ENCODE results near the gene MYLK4.

Gene MYLK4

DNA sequence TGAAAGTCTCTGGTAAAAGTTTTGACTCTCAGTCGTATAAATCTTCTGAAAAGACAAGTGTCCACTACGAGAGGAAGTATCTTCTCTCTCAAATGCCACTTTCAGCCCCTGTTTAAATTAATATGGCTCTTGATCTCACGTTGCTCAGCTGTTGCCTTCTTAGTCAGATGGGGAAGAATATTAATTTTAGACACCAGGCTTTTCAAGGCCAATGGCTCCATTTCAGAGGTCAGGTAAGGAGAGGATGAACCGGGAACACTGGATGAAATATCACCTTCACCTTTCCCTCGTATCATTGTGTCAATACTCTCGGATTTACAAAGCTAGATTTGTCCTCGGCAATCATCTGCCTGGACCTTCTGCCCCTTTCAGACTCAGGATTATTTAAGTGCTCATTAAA, at the start of gene MYLK4:
Gene MYLK4, minus strand, starts transcription at position 91 of the 400 bp plus-strand sequence. CDS start 1,628 bp downstream, outside the sequence.
- DNase-seq = no peak

DNA sequence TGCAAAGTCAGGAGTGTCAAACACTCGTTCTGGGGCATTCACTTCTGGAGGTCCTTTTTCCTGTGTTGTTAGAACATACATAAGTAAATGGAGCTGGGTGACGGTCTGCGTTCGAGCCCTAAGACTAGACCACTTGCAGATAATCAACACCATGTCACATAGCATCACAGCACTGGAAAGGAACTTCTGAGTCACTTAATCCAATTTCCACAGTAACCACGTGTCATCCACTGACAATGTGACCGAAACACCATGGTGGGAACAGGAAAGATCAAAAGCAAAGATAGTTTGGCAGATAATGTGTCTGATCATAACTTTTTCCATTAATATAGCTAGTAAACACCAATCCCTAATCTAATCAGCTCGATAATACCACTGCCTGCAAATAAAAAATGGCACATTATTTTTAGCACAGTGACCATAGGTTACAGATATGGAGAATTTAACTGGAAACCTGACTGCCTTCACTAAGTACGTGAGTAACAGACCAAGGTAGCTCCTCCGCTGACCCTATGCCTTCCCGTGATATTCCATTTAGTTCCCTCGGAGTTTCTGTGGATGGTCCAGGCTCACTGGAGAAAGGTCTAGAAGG, 49.3 kb upstream of the MYLK4 start:
- no peak for DNase-seq

DNA sequence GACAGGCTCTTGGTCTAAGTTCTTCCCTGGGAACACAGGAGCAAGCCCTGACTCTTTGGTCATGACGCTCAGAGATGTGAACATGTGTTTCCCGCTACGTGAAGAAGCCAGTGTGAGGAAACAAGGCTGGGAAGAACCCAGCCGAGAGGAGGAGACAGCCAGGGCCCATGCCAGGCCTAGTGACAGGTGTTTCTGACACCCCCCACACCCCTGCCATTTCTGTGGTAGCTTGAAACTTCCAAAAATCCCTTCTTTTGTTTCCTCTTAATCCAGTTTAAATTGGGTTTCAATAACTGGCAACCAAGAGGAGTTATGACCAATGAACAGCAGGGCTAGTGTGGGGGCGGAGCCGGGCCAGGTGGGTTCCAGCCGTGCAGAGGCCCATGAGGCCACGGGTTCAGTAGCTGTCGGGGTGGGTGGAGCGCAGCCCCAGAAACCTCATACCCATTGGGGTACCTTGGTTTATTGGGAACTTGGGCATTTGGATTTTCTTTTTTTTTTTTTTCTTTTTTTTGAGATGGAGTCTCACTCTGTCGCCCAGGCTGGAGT, 47.9 kb upstream of the MYLK4 start:
- no peak for DNase-seq

DNA sequence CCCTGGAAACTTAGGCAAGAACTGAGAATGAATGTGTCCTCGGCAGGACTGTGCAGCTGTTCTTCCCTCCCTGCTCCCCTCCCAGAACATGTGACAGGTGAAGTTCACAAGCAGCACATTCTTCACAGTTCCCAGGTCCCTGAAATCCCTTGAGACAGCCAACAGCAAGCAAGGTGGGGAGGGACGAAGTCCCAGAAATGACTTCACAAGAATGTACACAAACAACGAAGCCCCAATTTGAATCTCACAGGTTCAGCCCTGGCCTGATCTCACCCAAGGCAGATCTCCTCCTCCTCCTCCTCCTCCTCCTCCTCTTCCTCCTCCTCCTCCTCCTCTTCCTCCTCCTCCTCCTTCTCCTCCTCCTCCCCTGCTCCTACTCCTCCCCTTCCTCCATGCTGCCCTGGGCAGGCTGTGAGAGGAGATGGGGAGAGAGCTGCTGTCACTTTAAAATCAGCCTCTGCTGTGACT, 46.9 kb upstream of the MYLK4 start:
- no peak for DNase-seq

DNA sequence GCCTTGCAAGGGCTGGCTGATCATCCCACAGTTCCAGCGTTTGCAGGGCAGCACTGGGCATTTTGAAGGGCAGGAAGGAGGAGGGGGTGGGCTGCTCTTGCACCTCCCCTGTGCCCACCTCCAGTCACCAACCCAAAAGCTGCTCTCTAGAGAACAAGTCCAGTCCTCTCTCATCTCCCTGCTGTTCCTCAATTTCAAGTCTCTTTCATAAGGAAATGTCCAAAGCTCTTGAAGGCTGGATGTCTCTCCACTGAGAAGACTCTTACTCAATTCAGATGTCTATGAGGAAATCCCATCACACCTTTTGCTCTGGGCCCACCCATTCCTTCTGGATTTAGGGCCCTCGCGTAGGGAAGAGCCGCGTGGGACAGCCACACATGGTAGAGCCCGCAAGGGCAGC, 46.1 kb upstream of the MYLK4 start:
- DNase-seq = no peak

DNA sequence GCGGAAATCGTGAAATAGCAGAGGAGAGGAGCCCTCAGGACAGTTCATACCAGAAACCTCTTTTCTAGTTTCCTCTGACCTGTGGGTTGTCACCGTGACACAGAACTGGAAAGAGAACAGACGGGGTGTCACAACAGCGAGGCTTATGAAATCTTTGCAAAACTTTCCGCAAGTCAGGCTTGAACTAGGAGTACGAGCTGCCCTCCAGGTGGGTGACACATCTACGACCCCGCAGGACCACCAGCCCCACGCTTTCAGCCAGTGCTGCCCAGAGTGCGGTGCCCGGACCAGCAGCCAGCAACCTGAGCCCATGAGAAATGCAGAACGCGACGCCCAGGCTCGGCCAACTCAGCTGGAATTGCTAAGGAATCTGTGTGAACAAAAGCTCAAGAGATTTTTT, 45.2 kb upstream of the MYLK4 start:
- DNase-seq = no peak

DNA sequence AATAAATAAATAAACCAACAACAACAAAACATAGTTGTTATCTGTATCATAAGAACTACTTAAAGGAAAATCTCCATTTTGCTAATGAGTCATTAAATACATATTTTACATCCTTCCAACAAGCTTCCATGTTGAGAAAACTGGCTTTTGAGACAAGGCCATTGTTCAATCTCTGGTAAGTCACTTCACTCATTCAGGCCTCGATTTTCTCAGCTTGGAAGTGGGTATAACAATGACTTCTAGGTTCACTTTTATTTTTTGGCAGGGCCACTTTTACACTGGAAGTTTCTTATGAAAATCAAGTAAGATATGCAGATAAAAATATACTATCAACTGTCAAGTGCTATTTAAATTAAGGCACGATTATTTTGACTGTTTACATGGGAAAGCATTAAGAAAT, 44.4 kb upstream of the MYLK4 start:
- DNase-seq = no peak

DNA sequence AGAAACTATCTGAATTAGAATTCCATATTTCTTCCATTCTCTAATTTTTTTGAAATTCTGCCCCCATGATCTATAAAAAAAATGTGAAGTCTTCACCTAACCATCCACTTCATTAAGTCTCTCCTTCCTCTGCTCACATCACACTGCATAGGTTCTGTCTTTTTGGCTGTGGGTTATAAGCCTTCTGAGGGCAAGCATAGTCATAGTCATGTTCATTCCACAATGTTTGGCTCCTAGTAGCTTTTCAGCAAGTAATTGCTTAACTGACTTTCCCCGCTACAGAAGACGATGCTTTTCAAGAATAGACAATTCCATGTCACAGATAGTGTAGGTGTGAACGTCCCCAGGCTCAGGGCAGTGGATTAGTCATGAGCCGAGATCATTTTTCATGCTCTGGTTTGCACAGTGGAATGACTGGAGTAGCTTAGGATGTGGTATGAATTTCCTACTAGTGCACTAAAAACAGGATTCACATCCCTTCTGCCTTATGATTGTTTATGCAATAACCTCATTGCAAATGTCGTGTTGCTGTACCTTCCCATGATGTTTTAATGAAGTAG, 43.5 kb upstream of the MYLK4 start:
- DNase-seq = no peak

DNA sequence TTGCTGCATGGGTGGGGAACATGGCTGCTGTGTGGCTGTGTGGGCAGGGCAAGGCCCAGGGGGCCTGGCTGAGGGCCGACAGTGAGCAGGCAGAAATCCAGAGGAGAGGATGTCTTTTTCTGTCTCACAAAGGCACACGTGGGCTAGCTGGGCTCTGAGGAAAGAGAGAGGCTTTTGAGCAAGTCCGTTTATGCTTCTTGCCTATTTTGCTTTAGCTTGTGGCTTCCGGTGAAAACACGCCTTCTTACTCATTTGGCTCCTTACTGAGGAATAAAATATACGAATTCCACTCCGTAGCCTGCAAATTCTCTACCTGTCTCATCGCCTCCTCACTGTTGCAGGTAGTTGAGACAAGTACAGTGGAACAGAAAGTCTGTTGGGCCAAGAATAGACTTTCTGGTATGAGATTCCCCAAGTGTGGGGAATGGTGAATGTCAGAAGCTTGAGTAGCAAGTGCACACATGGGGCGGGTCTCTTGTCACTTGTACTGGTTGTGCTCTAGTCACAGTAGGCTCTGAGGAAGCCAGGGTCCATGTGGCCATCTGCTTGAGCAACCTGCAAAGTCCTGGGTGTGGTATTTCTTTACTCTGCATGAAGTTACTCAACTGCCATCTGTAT, 42.9 kb upstream of the MYLK4 start:
- no peak for DNase-seq

DNA sequence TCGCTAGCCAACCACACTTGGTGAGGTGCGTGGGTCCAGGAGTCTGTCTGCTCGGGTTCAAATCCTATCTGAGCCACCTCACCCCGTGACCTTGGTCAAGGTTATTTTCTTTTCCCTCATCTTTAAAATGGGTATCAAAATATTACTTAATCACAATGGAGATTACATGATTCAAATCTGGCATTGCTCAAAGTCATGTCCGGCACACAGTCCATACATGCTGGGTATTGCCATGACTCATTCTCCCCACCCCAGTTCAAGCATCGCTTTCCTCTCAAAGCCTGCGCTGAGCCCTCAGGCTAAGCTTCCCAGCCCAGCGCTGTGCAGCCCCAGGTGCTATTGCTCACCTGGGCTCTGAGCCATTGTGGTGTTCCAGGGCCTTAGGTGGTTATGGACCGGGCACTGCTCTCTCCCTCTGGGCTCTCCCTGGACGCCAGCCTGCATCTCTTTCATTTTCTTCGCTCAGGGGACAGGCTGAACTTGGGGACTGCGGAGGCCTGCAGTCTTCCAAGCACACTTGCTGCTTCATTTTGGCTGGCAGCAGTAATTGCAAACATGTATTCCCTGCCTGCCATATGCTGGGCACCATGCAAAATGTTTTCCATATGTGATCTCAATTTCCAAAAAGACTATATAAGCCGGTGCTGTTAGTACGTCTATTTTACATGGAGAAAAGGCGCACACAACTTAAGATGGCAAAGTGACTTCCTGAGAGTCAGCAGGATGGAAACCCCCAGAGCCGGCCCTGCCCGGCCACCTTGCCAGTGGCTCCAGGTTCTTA, 41.8 kb upstream of the MYLK4 start:
- peak; percentile 22 for DNase-seq

DNA sequence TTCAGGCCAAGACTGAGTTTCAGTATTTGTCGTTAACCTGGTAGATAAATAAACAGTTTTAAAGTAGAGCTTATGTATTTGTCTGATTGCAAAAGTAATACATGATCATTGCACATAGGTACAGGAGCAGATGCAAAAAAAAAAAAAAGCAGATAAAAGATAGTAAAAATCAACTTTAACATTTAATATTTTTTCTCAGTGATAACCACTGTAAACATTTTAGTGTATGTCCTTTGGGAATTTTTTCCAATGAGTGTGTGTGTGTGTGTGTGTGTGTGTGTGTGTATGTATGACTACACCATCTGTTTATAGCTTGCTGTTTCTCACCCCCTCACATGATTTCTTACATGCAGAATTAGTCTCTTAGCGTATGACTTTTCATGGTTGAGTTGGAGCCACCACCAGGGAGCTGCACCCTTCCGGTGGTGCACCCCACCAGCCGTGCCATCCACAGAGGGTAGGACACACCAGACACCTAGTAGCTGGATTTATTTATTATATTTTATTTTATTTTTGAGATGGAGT, 40.8 kb upstream of the MYLK4 start:
- DNase-seq = peak; percentile 40

DNA sequence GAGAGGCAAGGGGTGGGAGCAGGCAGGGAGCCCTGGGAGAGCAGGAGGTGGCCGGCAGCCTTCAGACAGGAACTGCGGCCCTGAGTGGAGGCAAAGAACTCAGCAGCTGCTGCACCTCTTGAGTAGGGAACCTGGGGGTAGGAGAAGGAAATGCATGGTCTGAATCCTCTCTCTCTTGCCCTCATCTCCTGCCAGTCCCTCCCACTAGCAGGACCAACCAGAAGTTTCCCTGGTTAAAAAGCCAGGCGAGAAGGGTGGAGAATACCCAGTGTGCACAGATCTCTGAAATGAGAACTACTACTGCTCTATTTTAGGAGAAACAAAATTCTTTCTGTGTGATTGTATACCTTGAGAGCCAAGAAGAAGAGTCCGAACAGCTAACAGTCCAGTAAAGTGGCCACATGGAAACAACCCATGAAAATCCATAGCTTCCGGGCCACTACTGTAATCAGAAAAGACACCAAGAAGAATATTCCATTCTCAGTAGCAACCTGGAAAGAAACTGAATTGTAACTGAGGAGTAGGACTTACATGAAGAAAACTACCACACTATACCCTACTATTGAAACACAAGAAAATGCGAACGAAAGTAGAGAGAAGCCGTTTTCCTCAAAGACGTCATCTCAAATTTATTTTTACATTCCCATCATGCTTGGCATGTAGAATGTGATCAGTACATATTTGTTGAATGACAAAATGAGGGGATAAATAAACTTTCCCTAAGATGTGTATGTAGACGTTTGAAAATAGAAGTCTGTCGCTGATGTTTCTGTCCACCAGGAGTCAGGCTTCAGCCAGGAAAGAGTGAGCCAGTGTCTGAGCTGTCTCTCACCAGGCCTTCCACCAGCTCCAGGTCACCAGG, 40.1 kb upstream of the MYLK4 start:
- peak; percentile 70 for DNase-seq

DNA sequence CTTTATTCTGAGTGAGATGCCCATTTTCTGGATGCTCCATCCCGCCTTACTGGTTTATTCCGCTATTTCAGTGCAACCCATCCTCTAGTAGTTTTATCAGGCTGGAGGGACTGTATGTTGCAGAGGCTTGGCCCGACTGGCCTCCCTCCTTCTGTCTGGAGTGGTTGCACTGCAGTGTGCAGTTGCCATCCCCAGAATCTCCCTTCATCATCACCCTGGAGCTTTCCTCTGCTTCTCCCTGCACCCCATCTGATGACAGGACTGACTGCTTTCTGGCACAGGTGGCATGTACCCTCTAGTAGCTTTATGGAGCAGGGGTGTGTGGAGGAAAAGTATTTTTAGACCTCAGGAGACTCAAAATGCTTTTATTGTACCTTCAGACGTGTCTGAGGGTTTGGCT, 35.5 kb upstream of the MYLK4 start:
- DNase-seq = no peak

DNA sequence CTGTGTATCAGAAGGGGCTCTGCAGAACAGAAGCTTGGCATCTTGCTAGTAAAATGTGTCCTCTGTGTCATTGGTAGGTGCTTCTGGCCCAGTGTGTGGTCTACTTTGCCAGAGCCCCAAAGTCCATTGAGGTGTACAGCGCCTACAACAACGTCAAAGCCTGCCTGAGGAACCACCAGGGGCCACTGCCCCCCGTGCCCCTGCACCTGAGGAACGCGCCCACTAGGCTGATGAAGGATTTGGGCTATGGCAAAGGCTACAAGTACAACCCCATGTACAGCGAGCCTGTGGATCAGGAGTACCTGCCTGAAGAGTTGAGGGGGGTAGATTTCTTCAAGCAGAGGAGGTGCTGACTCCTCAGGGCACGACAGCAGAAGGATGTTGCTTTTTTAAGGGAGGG, 34.2 kb upstream of the MYLK4 start:
- no peak for DNase-seq

DNA sequence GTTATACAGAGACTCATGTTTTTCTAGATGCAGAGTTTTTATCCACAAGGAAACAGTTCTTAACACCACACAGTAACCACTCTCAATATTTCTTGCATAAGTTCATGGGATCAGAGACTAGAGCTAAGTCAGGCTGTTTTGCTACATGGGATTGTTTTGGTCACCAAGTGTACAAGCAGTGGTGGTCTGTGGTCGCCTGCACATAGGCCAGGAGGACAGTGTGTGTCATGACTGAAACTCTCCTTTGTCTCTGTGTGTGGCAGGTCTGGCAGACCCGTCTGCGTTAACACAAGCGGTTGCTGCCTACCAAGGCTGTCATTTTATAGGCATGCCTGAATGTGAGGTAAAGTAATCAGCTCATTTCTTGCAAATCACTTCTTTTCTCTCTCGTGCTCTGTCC, 33.3 kb upstream of the MYLK4 start:
- DNase-seq = no peak

DNA sequence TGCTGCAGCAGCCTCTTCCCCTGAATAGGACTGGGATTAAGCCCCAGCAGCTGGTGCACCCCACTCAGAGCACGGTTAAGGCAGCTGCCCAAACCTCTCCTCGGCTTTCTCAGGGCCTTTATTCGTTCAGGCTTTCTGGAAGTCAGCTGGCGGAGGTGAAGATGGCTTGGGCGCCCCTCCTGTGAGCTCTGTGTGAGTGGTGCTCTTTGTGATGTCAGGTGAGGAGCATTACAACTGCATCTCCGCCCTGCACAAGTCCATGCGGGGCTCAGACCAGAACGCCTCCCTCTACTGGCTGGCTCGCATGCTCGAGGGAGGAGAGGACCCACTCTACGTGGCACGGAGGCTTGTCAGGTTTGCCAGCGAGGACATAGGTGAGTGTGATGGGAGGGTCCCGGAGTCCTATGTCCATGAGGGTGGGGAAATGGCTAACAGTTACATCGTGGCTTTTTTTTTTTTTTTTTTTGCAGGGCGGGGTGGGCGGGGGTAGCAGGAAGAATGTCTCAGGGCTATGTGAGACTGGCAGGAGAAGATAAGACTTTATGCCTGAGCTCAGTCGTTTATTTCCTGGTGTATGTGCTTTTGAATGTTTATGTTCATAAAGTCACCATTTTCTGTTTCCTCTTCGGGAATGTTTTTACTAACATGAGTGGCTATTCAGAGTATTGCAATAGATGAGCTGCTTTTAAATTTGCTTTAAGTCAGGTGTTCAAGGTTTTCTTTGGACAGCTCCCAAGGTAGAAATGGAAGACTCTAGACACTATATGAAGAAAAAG, 32.7 kb upstream of the MYLK4 start:
- peak; percentile 15 for DNase-seq

DNA sequence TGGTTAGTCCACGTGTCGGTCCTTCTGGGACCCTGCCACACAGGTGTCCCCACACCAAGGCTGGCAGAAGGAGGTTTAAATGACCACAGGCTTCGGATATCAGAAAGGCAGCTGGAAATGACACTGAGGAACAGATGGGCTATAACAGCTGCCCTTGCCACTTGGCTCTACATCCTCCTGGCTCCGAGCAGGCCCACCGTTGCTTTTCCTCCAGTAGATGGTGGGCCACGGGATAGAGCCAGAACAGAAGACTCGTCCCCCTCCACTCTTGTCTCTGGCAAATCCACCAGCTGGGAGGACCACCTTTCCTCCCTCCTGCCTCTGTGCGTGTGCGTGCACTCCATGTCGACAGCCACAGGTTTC, 32.1 kb upstream of the MYLK4 start:
- DNase-seq = peak; percentile 15

DNA sequence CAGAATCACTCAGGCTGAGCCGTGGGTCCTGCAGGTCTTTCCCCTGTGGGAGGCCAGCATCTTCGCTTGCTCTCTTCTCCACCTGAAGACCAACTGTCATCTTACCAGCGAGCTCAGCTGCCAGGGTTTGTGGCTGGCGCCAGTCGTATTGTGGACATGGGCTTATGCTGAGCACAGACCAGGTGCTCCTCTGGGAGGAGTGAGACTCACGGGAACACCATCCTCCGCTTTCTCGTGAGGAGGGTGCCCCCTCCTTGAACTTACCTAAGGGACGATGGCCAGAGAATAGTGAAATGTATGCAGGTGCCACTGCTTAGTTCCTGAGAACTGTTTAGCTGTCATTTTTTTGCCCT, 31.6 kb upstream of the MYLK4 start:
- no peak for DNase-seq

DNA sequence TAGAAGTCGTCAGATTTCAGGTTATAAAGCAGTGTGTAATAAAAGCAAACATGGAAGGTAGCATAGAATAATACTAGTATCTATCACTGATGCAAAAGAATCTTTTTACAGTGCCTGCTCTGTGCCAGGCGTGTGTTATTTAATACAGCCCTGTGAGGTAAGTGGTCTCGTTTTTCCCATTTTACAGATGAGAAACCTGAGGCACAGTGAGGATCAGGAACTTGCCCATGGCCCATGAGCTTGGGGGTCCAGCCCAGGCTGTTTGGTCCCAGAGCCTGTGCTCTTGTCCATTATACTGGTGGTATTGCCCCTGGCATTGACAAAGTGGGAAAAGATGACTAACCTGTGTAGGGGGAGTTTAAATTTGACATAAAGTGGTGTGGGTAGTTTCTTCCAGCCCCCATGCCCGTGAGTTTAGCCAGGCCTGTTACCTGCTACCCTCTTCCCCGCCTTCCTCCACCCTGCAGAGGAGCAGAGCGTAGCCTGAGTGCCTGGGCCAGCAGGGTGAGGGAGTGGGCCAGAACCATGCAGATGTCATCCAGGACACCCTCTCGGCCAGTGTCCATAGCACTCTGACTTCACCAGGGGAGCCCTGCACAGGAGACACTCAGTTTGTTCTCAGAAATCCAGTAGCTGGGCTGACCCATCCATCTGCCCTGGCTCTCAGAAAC, 31.1 kb upstream of the MYLK4 start:
- no peak for DNase-seq

DNA sequence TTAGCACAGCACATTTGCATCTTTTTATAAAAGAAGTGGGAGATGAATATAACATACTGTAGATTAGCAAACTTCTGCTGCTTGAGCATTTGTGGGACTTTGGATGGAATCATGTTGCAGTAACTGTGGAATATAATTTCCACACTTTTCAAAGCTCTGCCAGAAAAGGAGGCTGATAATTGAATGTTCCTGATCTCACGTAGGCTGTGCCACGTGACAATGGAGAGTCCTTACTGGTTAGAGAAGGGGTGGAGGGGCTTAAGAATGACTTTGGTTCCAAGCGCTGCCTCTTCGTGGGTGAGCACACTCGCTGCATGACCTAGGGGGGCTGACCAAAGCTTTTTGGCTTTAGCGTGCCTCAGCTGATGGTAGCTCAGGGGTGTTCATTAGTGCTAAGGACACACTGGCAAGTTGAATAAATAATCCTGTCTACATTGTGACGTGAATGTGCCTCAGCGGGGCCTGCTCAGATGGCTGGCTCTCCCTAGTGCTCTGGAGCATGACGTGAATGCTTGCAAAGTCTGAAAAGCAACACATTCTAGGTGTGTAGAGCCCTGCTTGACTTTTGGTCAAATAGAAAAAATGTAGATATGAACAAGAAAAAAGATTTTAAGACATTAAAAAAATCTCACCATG, 29.5 kb upstream of the MYLK4 start:
- no peak for DNase-seq

DNA sequence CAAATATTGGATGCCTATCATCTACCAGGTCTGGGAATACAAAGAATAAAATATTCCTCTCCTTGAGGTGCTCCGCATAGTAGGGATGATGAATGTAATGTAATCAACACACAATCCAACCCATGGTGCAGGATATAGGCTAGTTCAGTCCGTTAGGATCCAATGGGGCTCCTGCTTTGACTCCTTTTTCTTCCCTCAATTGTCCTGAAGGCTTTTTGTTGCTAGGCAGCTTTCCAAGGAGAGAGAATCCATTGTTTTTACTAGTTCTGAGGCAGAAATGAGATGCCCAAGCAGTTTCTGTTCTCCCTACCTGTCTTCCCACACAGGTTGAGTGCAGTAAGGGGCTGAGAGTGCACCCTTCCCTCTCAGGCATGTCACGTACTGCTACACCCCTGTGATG, 26.5 kb upstream of the MYLK4 start:
- no peak for DNase-seq
